SK-N-SH (cell line): ENCODE results near the gene KRTAP12-1. TPM values are rescaled to one million over a fixed set of nuclear protein-coding genes. Genes with fewer than 3 reads are reported as not detected.

Source experiments
- CTCF ChIA-PET: fragments of 300-600, 350-600 bp; formaldehyde crosslinking; extraction: SDS; loops from one replicate; lab custom pipeline; 2021; lab: Yijun Ruan, JAX
- POLR2A ChIA-PET: fragments of 350-600 bp; sonication (Branson Sonifier 250); formaldehyde crosslinking; extraction: SDS; loops from one replicate; lab custom pipeline; 2020; ENCODE audit warnings: antibody characterized with exemption, inconsistent platforms; lab: Yijun Ruan, JAX
- DNase-seq: peaks from one replicate; pipeline ENCODE4 v3.0.0; 2012
- H2AFZ ChIP-seq: fragments of 200-600 bp; sonication (generic); 2 replicates; pipeline ENCODE4 v1.8.1; 2016; ENCODE audit warnings: antibody characterized with exemption, mild to moderate bottlenecking, low read depth
- H3F3A ChIP-seq: fragments of 200-600 bp; sonication (generic); replicated peaks from 2 replicates; pipeline ENCODE3; 2016; ENCODE audit warnings: antibody characterized with exemption, mild to moderate bottlenecking; ENCODE audit not compliant: insufficient read depth
- H3K27ac ChIP-seq, 2 experiments: fragments of 200-500 bp in 1 of 2; fragments of 200-600 bp in 1 of 2; sonication (Bioruptor generic) in 1 of 2; sonication (generic), shearing (Covaris generic) in 1 of 2; 2 replicates each; pipeline versions ENCODE4 v1.5.1 to v1.6.1; 2014 to 2016; ENCODE audit warnings: low read depth in 2 of 2, inconsistent platforms in 1 of 2, low read length in 1 of 2, mild to moderate bottlenecking in 1 of 2, mixed read lengths in 1 of 2
- H3K27me3 ChIP-seq: fragments of 200-600 bp; sonication (generic), shearing (Covaris generic); 2 replicates; pipeline ENCODE4 v1.6.1; 2016; ENCODE audit warnings: mixed run types; ENCODE audit not compliant: insufficient read depth
- H3K36me3 ChIP-seq, 2 experiments: fragments of 200-500 bp in 1 of 2; fragments of 200-600 bp in 1 of 2; sonication (Bioruptor generic) in 1 of 2; sonication (generic) in 1 of 2; replicated peaks in 1 of 2; 2 replicates each; pipeline versions ENCODE3 to v1.5.1; 2014 to 2016; ENCODE audit warnings: low read length in 1 of 2, mild to moderate bottlenecking in 1 of 2; ENCODE audit not compliant: insufficient read depth in 2 of 2, control insufficient read depth in 1 of 2
- H3K4me1 ChIP-seq, 2 experiments: fragments of 200-500 bp in 1 of 2; fragments of 200-600 bp in 1 of 2; sonication (Bioruptor generic) in 1 of 2; sonication (generic), shearing (Covaris generic) in 1 of 2; 2 replicates each; pipeline versions ENCODE4 v1.5.1 to v1.6.1; 2014 to 2016; ENCODE audit warnings: low read depth in 1 of 2, low read length in 1 of 2, mixed run types in 1 of 2; ENCODE audit not compliant: insufficient read depth in 2 of 2, control insufficient read depth in 1 of 2
- H3K4me2 ChIP-seq: fragments of 200-600 bp; sonication (generic), shearing (Covaris generic); 2 replicates; pipeline ENCODE4 v1.6.1; 2017; ENCODE audit warnings: mixed run types
- H3K4me3 ChIP-seq, 2 experiments: fragments of 200-500 bp in 1 of 2; fragments of 200-600 bp in 1 of 2; sonication (Bioruptor generic) in 1 of 2; sonication (generic), shearing (Covaris generic) in 1 of 2; 2 replicates each; pipeline versions ENCODE4 v1.5.1 to v1.8.1; 2014 to 2016; ENCODE audit warnings: low read depth in 2 of 2, inconsistent platforms in 1 of 2, low read length in 1 of 2, mild to moderate bottlenecking in 1 of 2, mixed read lengths in 1 of 2, moderate library complexity in 1 of 2
- H3K79me2 ChIP-seq: fragments of 200-600 bp; sonication (generic); 2 replicates; pipeline ENCODE4 v1.8.1; 2017; ENCODE audit warnings: mild to moderate bottlenecking; ENCODE audit not compliant: insufficient read depth
- H3K9ac ChIP-seq: fragments of 200-600 bp; sonication (generic); 2 replicates; pipeline ENCODE4 v1.6.1; 2017; ENCODE audit warnings: mixed run types
- H3K9me2 ChIP-seq: fragments of 200-600 bp; sonication (generic); 2 replicates; pipeline ENCODE4 v1.6.1; 2017; ENCODE audit warnings: mixed run types
- H3K9me3 ChIP-seq: fragments of 200-600 bp; sonication (generic); 2 replicates; pipeline ENCODE4 v1.6.1; 2017; ENCODE audit warnings: mixed run types, mild to moderate bottlenecking, moderate library complexity
- H4K20me1 ChIP-seq: fragments of 200-600 bp; sonication (generic); 2 replicates; pipeline ENCODE4 v1.6.1; 2017; ENCODE audit warnings: mild to moderate bottlenecking, mixed run types; ENCODE audit not compliant: insufficient read depth
- ELF1 ChIP-seq: IDR thresholded peaks from 2 replicates; pipeline ENCODE4 v1.4.0; 2012
- EP300 ChIP-seq, 2 experiments: IDR thresholded peaks; 2 replicates each; pipeline versions ENCODE4 v1.4.0 to v1.6.1; 2012; ENCODE audit warnings: borderline replicate concordance in 1 of 2, low read depth in 1 of 2, low read length in 1 of 2
- FOSL2 ChIP-seq: IDR thresholded peaks from 2 replicates; pipeline ENCODE4 v1.4.0; 2012; ENCODE audit warnings: low read depth, mild to moderate bottlenecking, moderate library complexity, borderline replicate concordance
- JUND ChIP-seq: IDR thresholded peaks from 2 replicates; pipeline ENCODE4 v1.4.0; 2012
- MXI1 ChIP-seq: IDR thresholded peaks from 2 replicates; pipeline ENCODE4 v1.6.1; 2012; ENCODE audit warnings: mild to moderate bottlenecking, low read depth, low read length, improper control_type of control experiment
- NFIC ChIP-seq: IDR thresholded peaks from 2 replicates; pipeline ENCODE4 v1.4.0; 2012; ENCODE audit warnings: borderline replicate concordance
- POLR2AphosphoS5 ChIP-seq: IDR thresholded peaks from 2 replicates; pipeline ENCODE4 v1.6.1; 2012; ENCODE audit warnings: low read depth, low read length
- RCOR1 ChIP-seq: fragments of 150-350 bp; IDR thresholded peaks from 2 replicates; pipeline ENCODE4 v1.6.1; 2017; ENCODE audit warnings: antibody characterized with exemption, low read length
- RFX5 ChIP-seq: IDR thresholded peaks from 2 replicates; pipeline ENCODE4 v1.6.1; 2012; ENCODE audit warnings: mild to moderate bottlenecking, improper control_type of control experiment, low read length
- SMC3 ChIP-seq: IDR thresholded peaks from 2 replicates; pipeline ENCODE4 v1.6.1; 2012; ENCODE audit warnings: low read depth, low read length, improper control_type of control experiment
- TAF1 ChIP-seq: IDR thresholded peaks from 2 replicates; pipeline ENCODE4 v1.6.1; 2012; ENCODE audit warnings: low read depth, mild to moderate bottlenecking, low read length, moderate library complexity, borderline replicate concordance
- TEAD4 ChIP-seq: IDR thresholded peaks from 2 replicates; pipeline ENCODE4 v1.4.0; 2012; ENCODE audit warnings: mild to moderate bottlenecking, borderline replicate concordance; ENCODE audit not compliant: insufficient read depth
- YY1 ChIP-seq: IDR thresholded peaks from 2 replicates; pipeline ENCODE4 v1.4.0; 2012; ENCODE audit warnings: low read depth, mild to moderate bottlenecking
- WGBS: methylation state at CpG from one replicate; pipeline ENCODE4 v1.1.6; 2017; ENCODE audit warnings: low lambda C conversion rate; 5-methylcytosine and 5-hydroxymethylcytosine counted together
- polyA plus RNA-seq, 3 experiments: library from polyadenylated mRNA; depleted of rRNA; stranded (reverse); fragments of >200 nt; gene quantifications; 2 replicates each; pipeline ENCODE4 v1.2.3, GENCODE V29; 2012
- TF ChIP-seq, protein P1 (sequence below): fragments of 150-350 bp; IDR thresholded peaks from 2 replicates; pipeline ENCODE4 v1.6.1; 2017; ENCODE audit warnings: antibody characterized with exemption, low read length, low read depth, borderline replicate concordance
- TF ChIP-seq, protein P2 (sequence below): IDR thresholded peaks from 2 replicates; pipeline ENCODE4 v1.6.1; 2012; ENCODE audit warnings: mild to moderate bottlenecking, low read depth, low read length, moderate library complexity
- TF ChIP-seq, protein P3 (sequence below): IDR thresholded peaks from 2 replicates; pipeline ENCODE4 v1.4.0; 2012; ENCODE audit warnings: low read depth, borderline replicate concordance
- TF ChIP-seq, protein P4 (sequence below): IDR thresholded peaks from 2 replicates; pipeline ENCODE4; 2012
- TF ChIP-seq, protein P5 (sequence below): IDR thresholded peaks from 2 replicates; pipeline ENCODE4 v1.4.0; 2012; ENCODE audit warnings: low read depth

Gene KRTAP12-1
- polyA plus RNA-seq, 1 of the 3 experiments (the other 2 are of a cell fraction) = not detected

DNA sequence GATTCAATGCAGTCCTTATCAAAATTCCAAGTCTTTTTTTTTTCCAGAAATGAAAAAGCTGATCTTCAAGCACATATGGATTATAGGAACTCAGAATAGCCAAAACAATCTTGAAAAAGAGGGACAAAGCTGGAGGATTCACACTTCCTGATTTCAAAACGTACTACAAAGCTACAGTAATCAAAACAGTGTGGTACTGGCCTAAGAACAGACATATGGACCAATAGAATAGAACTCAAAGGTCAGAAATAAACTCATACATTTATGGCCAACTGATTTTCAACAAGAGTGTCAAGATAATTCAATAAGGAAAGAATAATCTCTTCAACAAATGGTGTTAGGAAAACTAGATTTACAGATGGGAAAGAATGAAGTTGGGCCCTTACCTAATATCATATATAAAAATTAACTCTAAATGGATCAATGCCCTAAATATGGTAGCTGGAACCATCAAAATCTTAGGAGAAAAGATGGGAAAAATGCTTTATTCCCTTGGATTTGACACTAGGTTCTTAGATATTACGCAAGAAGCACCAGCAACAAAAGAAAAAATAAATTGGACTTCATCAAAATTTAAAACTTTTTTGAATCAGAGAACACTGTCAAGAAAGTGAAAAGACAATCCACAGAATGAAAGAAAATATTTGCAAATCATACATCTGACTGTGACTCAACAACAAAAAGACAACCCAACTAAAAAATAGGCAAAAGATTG is 11.0 kb upstream of the KRTAP12-1 start:
- Histone ChIP-seq H3K9me3 (0 out of 2 replicates have a peak, but pooled peaks cover 18% of the 10 kb centered on the region), H3K4me3 (no peak overlapping the region), H3K4me2 (no peak overlapping the region), H3K9ac (no peak overlapping the region), H2AFZ (no peak overlapping the region), H4K20me1 (no peaks in the 10 kb centered on the region), H3K79me2 (no peaks in the 10 kb centered on the region), H3K27ac (no peak overlapping the region), H3K9me2 (no peaks in the 10 kb centered on the region), H3K36me3 (no peaks in the 10 kb centered on the region), H3F3A (no peaks in the 10 kb centered on the region), H3K27me3 (peaks cover 34% of the 10 kb centered on the region), H3K4me1 (no peaks in the 10 kb centered on the region; a peak in 1 of 4 replicates)
- no peak for DNase-seq
- CTCF ChIA-PET = interaction anchor here (1.5 kb wide), 1 partner anchor 100 kb away, joined by 4 read pairs; no protein-coding TSS in a partner anchor
- POLR2A ChIA-PET = no interaction called here
- TF ChIP-seq MXI1 (no peak), RFX5 (no peak), FOSL2 (no peak), EP300 (IDR thresholded peaks at IDR 0.05; ENCODE audit: borderline replicate concordance in 1 of 2, low read depth in 1 of 2, low read length in 1 of 2) (no peak), TEAD4 (no peak), SMC3 (no peak), POLR2AphosphoS5 (no peak), YY1 (no peak), TAF1 (no peak), RCOR1 (no peak), JUND (no peak), NFIC (no peak), ELF1 (no peak)
- TF ChIP-seq, protein P1, sequence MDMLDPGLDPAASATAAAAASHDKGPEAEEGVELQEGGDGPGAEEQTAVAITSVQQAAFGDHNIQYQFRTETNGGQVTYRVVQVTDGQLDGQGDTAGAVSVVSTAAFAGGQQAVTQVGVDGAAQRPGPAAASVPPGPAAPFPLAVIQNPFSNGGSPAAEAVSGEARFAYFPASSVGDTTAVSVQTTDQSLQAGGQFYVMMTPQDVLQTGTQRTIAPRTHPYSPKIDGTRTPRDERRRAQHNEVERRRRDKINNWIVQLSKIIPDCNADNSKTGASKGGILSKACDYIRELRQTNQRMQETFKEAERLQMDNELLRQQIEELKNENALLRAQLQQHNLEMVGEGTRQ = no peak
- TF ChIP-seq, protein P2, sequence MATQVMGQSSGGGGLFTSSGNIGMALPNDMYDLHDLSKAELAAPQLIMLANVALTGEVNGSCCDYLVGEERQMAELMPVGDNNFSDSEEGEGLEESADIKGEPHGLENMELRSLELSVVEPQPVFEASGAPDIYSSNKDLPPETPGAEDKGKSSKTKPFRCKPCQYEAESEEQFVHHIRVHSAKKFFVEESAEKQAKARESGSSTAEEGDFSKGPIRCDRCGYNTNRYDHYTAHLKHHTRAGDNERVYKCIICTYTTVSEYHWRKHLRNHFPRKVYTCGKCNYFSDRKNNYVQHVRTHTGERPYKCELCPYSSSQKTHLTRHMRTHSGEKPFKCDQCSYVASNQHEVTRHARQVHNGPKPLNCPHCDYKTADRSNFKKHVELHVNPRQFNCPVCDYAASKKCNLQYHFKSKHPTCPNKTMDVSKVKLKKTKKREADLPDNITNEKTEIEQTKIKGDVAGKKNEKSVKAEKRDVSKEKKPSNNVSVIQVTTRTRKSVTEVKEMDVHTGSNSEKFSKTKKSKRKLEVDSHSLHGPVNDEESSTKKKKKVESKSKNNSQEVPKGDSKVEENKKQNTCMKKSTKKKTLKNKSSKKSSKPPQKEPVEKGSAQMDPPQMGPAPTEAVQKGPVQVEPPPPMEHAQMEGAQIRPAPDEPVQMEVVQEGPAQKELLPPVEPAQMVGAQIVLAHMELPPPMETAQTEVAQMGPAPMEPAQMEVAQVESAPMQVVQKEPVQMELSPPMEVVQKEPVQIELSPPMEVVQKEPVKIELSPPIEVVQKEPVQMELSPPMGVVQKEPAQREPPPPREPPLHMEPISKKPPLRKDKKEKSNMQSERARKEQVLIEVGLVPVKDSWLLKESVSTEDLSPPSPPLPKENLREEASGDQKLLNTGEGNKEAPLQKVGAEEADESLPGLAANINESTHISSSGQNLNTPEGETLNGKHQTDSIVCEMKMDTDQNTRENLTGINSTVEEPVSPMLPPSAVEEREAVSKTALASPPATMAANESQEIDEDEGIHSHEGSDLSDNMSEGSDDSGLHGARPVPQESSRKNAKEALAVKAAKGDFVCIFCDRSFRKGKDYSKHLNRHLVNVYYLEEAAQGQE = no peak
- TF ChIP-seq, protein P3, sequence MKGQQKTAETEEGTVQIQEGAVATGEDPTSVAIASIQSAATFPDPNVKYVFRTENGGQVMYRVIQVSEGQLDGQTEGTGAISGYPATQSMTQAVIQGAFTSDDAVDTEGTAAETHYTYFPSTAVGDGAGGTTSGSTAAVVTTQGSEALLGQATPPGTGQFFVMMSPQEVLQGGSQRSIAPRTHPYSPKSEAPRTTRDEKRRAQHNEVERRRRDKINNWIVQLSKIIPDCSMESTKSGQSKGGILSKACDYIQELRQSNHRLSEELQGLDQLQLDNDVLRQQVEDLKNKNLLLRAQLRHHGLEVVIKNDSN = no peak
- TF ChIP-seq, protein P4, sequence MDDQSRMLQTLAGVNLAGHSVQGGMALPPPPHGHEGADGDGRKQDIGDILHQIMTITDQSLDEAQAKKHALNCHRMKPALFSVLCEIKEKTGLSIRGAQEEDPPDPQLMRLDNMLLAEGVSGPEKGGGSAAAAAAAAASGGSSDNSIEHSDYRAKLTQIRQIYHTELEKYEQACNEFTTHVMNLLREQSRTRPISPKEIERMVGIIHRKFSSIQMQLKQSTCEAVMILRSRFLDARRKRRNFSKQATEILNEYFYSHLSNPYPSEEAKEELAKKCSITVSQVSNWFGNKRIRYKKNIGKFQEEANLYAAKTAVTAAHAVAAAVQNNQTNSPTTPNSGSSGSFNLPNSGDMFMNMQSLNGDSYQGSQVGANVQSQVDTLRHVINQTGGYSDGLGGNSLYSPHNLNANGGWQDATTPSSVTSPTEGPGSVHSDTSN = no peak
- TF ChIP-seq, protein P5, sequence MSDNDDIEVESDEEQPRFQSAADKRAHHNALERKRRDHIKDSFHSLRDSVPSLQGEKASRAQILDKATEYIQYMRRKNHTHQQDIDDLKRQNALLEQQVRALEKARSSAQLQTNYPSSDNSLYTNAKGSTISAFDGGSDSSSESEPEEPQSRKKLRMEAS = no peak
- WGBS = 35% methylated on average over 2 of the region's 2 CpGs
